Neuronal stem cell (in vitro differentiated cells): Measurements from ENCODE around the gene NDUFS4.
A peak's percentile ranks its signal among the peaks of the same experiment; 100 is the strongest.
"Not testable (repeated sequence)": the region's sequence is repeated elsewhere in the genome, so short reads cannot be mapped to it uniquely, and the experiment has no call there.

ENCODE experiments used
- DNase-seq: peaks from one replicate; pipeline ENCODE4 v3.0.0-alpha.2; 2013; ENCODE audit warnings: low spot score
- H2AFZ ChIP-seq: one replicate; pipeline ENCODE4 v1.6.1; 2013; ENCODE audit warnings: mild to moderate bottlenecking, low read length, inconsistent platforms
- H2AK5ac ChIP-seq: 2 replicates; pipeline ENCODE4 v1.6.1; 2013; ENCODE audit warnings: low read depth, mild to moderate bottlenecking, inconsistent platforms, low read length, moderate library complexity, mixed read lengths
- H2BK120ac ChIP-seq: 2 replicates; pipeline ENCODE4 v1.6.1; 2013; ENCODE audit warnings: low read depth, mild to moderate bottlenecking, inconsistent platforms, low read length, moderate library complexity, mixed read lengths
- H2BK12ac ChIP-seq: one replicate; pipeline ENCODE4 v1.6.1; 2013; ENCODE audit warnings: low read length, inconsistent platforms
- H2BK15ac ChIP-seq: 2 replicates; pipeline ENCODE4 v1.6.1; 2013; ENCODE audit warnings: mild to moderate bottlenecking, low read length, inconsistent platforms, mixed read lengths
- H2BK5ac ChIP-seq: one replicate; pipeline ENCODE4 v1.6.1; 2013; ENCODE audit warnings: inconsistent platforms, mild to moderate bottlenecking, low read length, moderate library complexity
- H3K14ac ChIP-seq: one replicate; pipeline ENCODE4 v1.6.1; 2013; ENCODE audit warnings: low read length, inconsistent platforms
- H3K18ac ChIP-seq: 2 replicates; pipeline ENCODE4 v1.6.1; 2013; ENCODE audit warnings: low read length, inconsistent platforms
- H3K23ac ChIP-seq: 2 replicates; pipeline ENCODE4 v1.6.1; 2013; ENCODE audit warnings: low read depth, mild to moderate bottlenecking, mixed read lengths, low read length, inconsistent platforms; ENCODE audit not compliant: poor library complexity
- H3K27ac ChIP-seq: replicated peaks from 3 replicates; pipeline ENCODE4 v1.5.1; 2013; ENCODE audit warnings: low read length, inconsistent platforms
- H3K27me3 ChIP-seq, 3 experiments: 2 replicates each; pipeline ENCODE4 v1.6.1; 2013; ENCODE audit warnings: low read length in 3 of 3, mild to moderate bottlenecking in 2 of 3, inconsistent platforms in 1 of 3, low read depth in 1 of 3, mixed read lengths in 1 of 3, moderate library complexity in 1 of 3; ENCODE audit not compliant: control insufficient read depth in 3 of 3, insufficient read depth in 3 of 3
- H3K36me3 ChIP-seq, 2 donors: replicated peaks in 1 of 2; 2 replicates each; pipeline ENCODE4 v1.6.1; 2013; ENCODE audit warnings: low read length in 2 of 2; ENCODE audit not compliant: control insufficient read depth in 2 of 2, insufficient read depth in 2 of 2
- H3K4ac ChIP-seq: 2 replicates; pipeline ENCODE4 v1.6.1; 2013; ENCODE audit warnings: inconsistent platforms, mild to moderate bottlenecking, low read length, moderate library complexity
- H3K4me1 ChIP-seq, 2 donors: 1 replicate in 1 of 2; 2 replicates in 1 of 2; pipeline ENCODE4 v1.6.1; 2013; ENCODE audit warnings: low read length in 2 of 2, low read depth in 1 of 2; ENCODE audit not compliant: control insufficient read depth in 2 of 2, insufficient read depth in 1 of 2
- H3K4me2 ChIP-seq: one replicate; pipeline ENCODE4 v1.6.1; 2013; ENCODE audit warnings: mild to moderate bottlenecking, low read length, inconsistent platforms; ENCODE audit not compliant: insufficient read depth, poor library complexity, severe bottlenecking
- H3K4me3 ChIP-seq, 2 donors: 2 replicates each; pipeline ENCODE4 v1.5.1; 2013; ENCODE audit warnings: low read length in 2 of 2, mild to moderate bottlenecking in 2 of 2, inconsistent platforms in 1 of 2, moderate library complexity in 1 of 2
- H3K79me1 ChIP-seq: one replicate; pipeline ENCODE4 v1.6.1; 2013; ENCODE audit warnings: low read depth, mild to moderate bottlenecking, inconsistent platforms, low read length, moderate library complexity
- H3K9ac ChIP-seq: one replicate; pipeline ENCODE4 v1.6.1; 2013; ENCODE audit warnings: mild to moderate bottlenecking, low read depth, low read length, inconsistent platforms; ENCODE audit not compliant: poor library complexity
- H3K9me3 ChIP-seq, 2 donors: replicated peaks in 1 of 2; 2 replicates each; pipeline versions ENCODE3 to v1.6.1; 2013; ENCODE audit warnings: low read length in 2 of 2, mild to moderate bottlenecking in 2 of 2, inconsistent platforms in 1 of 2, low read depth in 1 of 2, mixed read lengths in 1 of 2, moderate library complexity in 1 of 2; ENCODE audit not compliant: control insufficient read depth in 2 of 2, insufficient read depth in 1 of 2
- H4K8ac ChIP-seq: one replicate; pipeline ENCODE4 v1.6.1; 2013; ENCODE audit warnings: low read depth, mild to moderate bottlenecking, inconsistent platforms, low read length, moderate library complexity
- H4K91ac ChIP-seq: one replicate; pipeline ENCODE4 v1.6.1; 2013; ENCODE audit warnings: low read length, low read depth, mild to moderate bottlenecking, inconsistent platforms; ENCODE audit not compliant: poor library complexity
- WGBS, 2 donors: extraction: QIAGEN DNeasy Blood & Tissue Kit; methylation state at CpG; one replicate each; pipeline ENCODE4 v1.1.7; 2013; ENCODE audit warnings: missing lambda C conversion rate in 2 of 2, mixed read lengths in 1 of 2; ENCODE audit not compliant: insufficient read length in 2 of 2, insufficient replicate concordance in 1 of 2; ENCODE audit errors: extremely low coverage in 2 of 2; 5-methylcytosine and 5-hydroxymethylcytosine counted together

Gene NDUFS4

GRCh38 chr5:53543401-53543800 lies 17.0 kb upstream of the NDUFS4 start:
- Histone ChIP-seq H3K18ac (no peak overlapping the region), H2AFZ (peak overlapping the region; percentile 71), H3K4me3 (no peak overlapping the region), H3K27ac (no peak overlapping the region), H3K9me3 (no peaks in the 10 kb centered on the region), H2AK5ac (no peak overlapping the region), H3K4me2 (no peak overlapping the region), H3K23ac (no peak overlapping the region), H3K4me1 (peaks cover 8 to 31% of the 10 kb centered on the region in 2 donors), H3K27me3 (no peaks in the 10 kb centered on the region), H2BK5ac (no peak overlapping the region), H2BK120ac (no peak overlapping the region), H3K4ac (no peak overlapping the region), H4K8ac (no peak overlapping the region), H3K79me1 (no peaks in the 10 kb centered on the region), H3K14ac (no peak overlapping the region), H3K9ac (no peak overlapping the region), H3K36me3 (no peaks in the 10 kb centered on the region), H2BK15ac (no peak overlapping the region), H4K91ac (no peak overlapping the region), H2BK12ac (no peak overlapping the region)
- WGBS, 2 donors = no CpG with 5 or more reads among the region's 2 CpGs
- no peak for DNase-seq

GRCh38 chr5:53545744-53546143 lies 14.7 kb upstream of the NDUFS4 start:
- no peaks in the 10 kb centered on the region for H3K9me3 ChIP-seq
- no peak overlapping the region for H2BK15ac ChIP-seq
- peak overlapping the region; percentile 31 for H3K4me2 ChIP-seq
- DNase-seq = peak; percentile 68
- no peak overlapping the region for H2BK5ac ChIP-seq
- H3K18ac ChIP-seq = no peak overlapping the region
- no peak overlapping the region for H3K14ac ChIP-seq
- H3K4ac ChIP-seq = no peak overlapping the region
- no peak overlapping the region for H3K4me3 ChIP-seq
- no peak overlapping the region for H3K23ac ChIP-seq
- no peak overlapping the region for H4K8ac ChIP-seq
- no peaks in the 10 kb centered on the region for H3K79me1 ChIP-seq
- no peak overlapping the region for H2BK12ac ChIP-seq
- no peak overlapping the region for H4K91ac ChIP-seq
- no peaks in the 10 kb centered on the region for H3K36me3 ChIP-seq
- WGBS, 2 donors = no CpG with 5 or more reads among the region's 2 CpGs
- H3K27ac ChIP-seq = no peak overlapping the region
- no peak overlapping the region for H2BK120ac ChIP-seq
- H2AK5ac ChIP-seq = no peak overlapping the region
- H2AFZ ChIP-seq = peak overlapping the region; percentile 44
- peaks cover 8 to 31% of the 10 kb centered on the region in 2 donors for H3K4me1 ChIP-seq
- no peaks in the 10 kb centered on the region for H3K27me3 ChIP-seq
- H3K9ac ChIP-seq = no peak overlapping the region

GRCh38 chr5:53547226-53547625 lies 13.2 kb upstream of the NDUFS4 start:
- Histone ChIP-seq H3K14ac (no peak overlapping the region), H3K4me2 (no peak overlapping the region), H2AK5ac (no peak overlapping the region), H3K27ac (peak overlapping the region; percentile 54), H2AFZ (peak overlapping the region; percentile 82), H4K91ac (no peak overlapping the region), H3K4me3 (no peak overlapping the region), H3K18ac (no peak overlapping the region), H3K9ac (no peak overlapping the region), H3K36me3 (no peaks in the 10 kb centered on the region), H2BK12ac (no peak overlapping the region), H2BK120ac (no peak overlapping the region), H3K79me1 (no peaks in the 10 kb centered on the region), H3K9me3 (no peaks in the 10 kb centered on the region), H4K8ac (no peak overlapping the region), H3K23ac (no peak overlapping the region), H3K27me3 (no peaks in the 10 kb centered on the region), H3K4me1 (peaks cover 8 to 31% of the 10 kb centered on the region in 2 donors), H2BK15ac (no peak overlapping the region), H3K4ac (no peak overlapping the region), H2BK5ac (no peak overlapping the region)
- DNase-seq = no peak
- no CpG with 5 or more reads among the region's 4 CpGs for WGBS, 2 donors

- not testable (repeated sequence) for H2BK15ac ChIP-seq, DNase-seq, H2BK120ac ChIP-seq, H3K27ac ChIP-seq, H3K23ac ChIP-seq, H4K8ac ChIP-seq, H3K27me3 ChIP-seq, H3K4me2 ChIP-seq, H3K14ac ChIP-seq, H2BK12ac ChIP-seq, H2BK5ac ChIP-seq, H2AFZ ChIP-seq, H3K9me3 ChIP-seq, H3K18ac ChIP-seq, H4K91ac ChIP-seq, H3K4me3 ChIP-seq, H3K9ac ChIP-seq, H3K79me1 ChIP-seq, H2AK5ac ChIP-seq, H3K36me3 ChIP-seq, H3K4ac ChIP-seq
- WGBS, 2 donors = no CpG with 5 or more reads among the region's 7 CpGs
- H3K4me1 ChIP-seq = peaks cover 6 to 27% of the 10 kb centered on the region in 2 donors
Measured at GRCh38 chr5:53548501-53548900, 11.9 kb upstream of the NDUFS4 start.
